Measurements from ENCODE around the gene ENOX1.

ENOX1 gene

DNA sequence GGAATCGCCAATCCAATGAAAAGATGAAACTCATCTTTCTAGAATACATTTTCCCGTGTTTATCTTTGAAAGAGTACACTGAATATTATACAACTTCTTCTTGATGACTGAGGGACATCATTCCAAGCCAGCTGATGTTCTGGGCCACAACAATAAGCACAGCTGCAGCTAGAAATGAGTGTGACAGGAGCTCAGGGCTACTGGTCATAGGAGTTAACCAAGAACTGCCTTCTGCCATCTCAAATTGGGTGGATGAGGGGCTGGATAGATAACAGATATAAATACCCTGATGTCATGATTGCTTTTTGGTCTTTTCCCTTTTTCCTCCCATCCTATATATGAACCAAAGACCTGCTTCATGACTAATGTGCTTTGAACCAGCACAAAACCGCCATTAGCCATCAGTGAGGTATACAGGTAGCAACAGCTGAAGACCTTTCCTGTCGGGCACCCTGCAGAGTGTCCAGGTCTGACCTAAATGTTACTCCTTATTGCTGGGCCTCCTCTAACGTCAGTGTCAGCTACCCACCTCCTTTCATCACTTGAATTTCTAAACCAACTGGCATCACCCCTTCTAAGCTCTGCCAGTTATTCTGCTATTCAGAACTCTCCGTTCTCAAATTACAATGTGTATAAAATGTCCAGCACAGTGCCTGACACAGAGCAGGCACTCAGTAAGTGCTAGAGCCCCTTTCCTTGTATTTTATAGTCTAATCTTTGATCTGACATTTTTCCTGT lies 178.2 kb downstream of the ENOX1 start:
- no peak for DNase-seq (ENCODE audit: low read depth)

- DNase-seq (ENCODE audit: low read depth) = no peak
Measured at GRCh38 chr13:43597599-43597945, 189.2 kb downstream of the ENOX1 start.

- no peak for DNase-seq (ENCODE audit: low read depth)
Measured at GRCh38 chr13:43596924-43597598, 189.7 kb downstream of the ENOX1 start.

DNA sequence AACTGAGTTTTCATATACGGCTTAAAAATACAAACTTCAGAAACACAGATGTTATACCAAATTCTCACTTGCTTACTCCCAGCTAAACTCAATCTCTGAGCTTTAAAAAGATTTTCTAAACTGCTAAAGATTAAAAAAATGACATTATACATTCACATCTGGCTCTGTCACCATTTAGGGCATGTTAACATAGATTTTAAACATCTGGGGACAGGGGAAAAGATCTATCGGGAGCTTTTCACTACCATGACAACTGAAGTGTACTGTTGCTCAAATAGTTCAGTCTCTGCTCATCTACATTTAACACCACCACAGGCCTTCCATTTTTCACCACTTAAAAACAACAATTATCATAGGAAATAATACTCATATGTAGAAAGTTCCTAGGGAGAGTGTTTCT lies 190.8 kb downstream of the ENOX1 start:
- no peak for DNase-seq (ENCODE audit: low read depth)

DNA sequence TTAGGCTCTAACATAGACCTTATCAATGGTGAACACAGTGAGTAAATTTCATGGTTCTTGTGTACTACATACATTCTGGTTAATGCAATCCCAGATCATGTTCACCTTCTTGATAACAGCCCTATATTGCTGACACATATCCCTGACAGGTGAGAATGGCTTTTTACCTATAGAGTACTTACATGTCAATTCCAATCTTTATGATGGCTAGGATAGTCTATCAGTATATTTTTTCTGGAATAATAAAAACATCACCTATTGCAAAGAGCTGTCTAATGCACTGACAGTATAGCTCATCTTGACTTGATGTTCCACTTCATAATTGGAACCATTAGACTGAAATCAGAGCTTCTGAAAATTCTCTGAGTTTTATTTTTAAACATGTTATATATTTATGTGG lies 199.4 kb downstream of the ENOX1 start:
- no peak for DNase-seq (ENCODE audit: low read depth)

- DNase-seq (ENCODE audit: low read depth) = no peak
Measured at GRCh38 chr13:43584751-43585150, 202.0 kb downstream of the ENOX1 start.

DNA sequence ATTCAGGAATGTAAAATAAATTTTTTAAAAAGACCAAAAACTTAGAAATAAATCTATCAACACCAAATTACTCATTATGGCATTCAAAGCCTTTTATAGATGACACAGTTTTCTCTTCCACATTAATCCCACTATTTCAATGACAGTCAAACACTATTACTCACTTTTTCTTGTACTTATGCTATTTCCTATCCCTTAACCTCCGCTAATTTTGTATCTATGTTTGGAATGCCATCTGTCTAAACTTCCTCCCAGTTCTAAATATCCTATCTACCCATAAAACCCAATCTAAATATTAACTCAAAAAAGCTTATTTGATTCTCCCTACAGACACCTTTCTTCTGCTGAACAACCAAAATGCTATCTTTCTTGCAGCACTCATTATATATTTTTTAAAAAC lies 203.5 kb downstream of the ENOX1 start:
- DNase-seq (ENCODE audit: low read depth) = no peak

- no peak for DNase-seq (ENCODE audit: low read depth)
Measured at GRCh38 chr13:43580280-43580679, 206.5 kb downstream of the ENOX1 start.

DNA sequence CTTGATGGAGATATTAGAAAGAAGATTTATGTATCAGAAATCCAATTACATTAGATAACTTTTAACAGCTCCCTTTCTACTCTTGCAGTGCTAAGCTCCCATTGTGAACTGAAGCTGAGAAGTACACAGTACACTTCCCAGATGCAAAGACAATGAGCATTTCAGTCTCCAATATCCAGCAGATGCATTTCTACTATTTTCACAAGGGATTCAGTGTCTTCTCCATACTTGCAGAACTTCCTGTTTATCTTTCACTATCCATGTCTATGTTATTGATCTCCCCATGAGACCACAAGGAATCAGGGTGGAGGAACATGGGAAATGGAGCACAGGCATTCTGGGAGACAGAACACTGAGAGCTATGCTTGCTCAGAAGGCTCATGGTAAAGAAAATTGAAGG lies 207.5 kb downstream of the ENOX1 start:
- DNase-seq (ENCODE audit: low read depth) = no peak

DNA sequence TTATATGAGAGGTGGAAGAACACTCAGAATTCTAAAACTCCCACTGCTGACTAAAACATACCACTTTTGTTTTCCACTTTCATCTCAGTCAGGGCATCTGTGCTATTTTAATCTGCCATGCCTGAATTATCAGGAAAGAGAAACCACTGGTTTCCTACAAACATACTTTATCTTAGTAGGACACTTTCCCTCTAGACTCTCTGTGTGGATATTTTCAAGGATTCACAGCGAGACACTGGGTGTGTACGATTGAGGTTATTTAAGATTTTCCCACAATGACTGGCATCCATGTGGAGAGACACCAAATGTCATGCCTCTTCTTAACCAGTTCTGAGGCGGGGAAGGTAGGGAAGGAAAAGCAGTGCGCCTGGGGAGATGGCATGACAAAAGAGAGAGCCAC lies 212.2 kb downstream of the ENOX1 start:
- no peak for DNase-seq (ENCODE audit: low read depth)

DNA sequence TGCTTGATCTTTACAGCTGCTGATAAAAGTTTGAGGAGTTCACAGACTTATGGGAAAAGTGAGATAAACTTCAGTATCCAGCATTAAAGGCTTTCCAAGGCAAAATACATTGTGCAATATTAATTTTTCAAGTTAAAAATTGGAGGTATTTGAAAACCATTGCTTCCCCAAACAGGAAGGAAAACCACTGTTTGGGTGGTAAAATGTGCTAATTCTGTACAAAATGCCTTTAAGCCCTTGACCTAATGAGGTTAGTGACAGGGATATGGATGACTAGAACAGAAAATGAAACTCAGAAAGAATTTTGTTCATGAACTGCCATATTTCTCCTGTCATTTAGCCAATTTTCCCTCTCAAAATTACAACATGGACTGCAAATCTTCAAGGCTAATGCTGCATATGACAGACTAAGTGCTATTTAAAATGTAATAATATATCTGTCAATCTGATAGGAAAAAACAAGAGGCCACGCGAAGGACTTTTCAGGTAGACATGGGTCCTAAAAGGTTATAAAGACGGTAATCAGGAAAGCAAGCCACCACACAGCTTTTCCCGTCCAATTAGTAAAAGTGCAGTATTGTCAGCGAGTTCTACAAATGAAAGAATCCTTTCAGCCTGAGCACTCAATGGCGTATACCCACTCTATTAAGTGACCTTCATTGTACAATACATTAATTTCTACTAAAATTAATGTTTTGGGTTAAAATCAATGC lies 212.8 kb downstream of the ENOX1 start:
- no peak for DNase-seq (ENCODE audit: low read depth)

GRCh38 chr13:43573361-43573740 lies 213.4 kb downstream of the ENOX1 start:
- no peak for DNase-seq (ENCODE audit: low read depth)

DNA sequence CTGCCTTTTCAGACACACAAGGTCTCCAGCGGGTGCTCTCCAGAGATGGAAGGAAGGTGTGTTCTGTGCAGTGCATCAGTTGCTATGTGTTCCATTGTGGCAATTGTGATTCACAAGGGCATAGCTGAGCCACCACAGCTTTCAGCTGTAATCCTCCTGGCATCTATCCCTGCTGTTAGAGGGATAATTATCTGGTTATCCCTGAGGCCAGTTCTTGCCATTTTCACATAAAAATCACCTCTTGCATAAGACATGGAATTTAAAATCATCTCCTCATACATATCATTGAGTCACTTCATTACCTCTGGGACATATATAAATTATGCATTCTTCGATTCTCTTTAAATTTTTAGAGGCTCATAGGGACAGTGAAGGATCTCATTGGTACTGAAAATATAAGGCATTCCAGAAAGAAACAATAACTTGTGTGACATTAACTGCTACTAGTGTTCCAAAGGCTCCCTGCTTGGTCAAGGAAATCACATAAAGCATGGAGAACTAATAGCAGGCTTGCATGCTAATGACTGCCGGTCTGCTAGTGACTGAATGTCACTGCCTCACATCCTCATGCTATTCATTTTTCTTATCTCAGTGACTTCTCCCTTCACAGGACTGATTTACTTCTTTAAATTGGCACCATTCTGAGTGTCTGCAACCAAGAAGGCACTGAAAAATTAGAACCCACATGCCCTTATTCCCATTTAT lies 214.0 kb downstream of the ENOX1 start:
- no peak for DNase-seq (ENCODE audit: low read depth)

DNA sequence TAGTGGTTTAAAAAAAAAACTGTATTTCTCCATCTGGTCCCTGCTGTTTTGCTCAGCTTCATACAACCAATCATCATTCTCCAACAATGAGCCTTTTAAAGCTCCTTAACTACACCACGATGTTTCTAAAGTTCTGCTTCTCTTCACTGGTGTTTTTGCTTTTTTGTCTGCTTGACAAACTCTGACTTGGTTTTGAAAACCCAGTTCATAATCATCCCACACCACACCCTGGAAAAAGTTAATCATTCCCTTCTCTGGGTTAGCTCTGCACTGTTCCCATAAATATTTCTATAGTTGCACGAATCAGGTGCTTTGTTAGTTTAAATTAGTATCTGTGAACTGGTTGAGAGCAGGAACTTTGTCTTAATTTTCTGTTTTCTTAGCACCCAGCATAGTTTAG lies 217.1 kb downstream of the ENOX1 start:
- no peak for DNase-seq (ENCODE audit: low read depth)

DNA sequence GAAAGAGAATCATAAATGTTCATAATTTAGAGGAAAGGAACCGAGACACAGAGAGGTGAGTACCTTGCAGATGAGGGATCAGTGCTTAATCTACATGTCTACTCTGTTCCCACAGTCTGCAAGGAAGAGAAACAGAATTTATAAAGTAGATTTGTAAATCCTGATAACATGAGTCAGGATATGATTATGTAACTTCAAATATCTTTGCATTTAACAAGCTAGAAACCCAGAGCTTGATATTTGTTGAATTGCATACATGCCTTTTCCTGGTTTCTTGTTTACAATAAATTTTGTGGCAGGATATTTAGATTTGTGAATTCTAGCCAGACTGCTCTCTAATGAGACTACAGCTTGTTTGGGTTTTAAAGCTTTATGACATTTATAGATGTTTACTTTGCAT lies 219.2 kb downstream of the ENOX1 start:
- no peak for DNase-seq (ENCODE audit: low read depth)

GRCh38 chr13:43564952-43565351 lies 221.8 kb downstream of the ENOX1 start:
- DNase-seq (ENCODE audit: low read depth) = no peak

DNA sequence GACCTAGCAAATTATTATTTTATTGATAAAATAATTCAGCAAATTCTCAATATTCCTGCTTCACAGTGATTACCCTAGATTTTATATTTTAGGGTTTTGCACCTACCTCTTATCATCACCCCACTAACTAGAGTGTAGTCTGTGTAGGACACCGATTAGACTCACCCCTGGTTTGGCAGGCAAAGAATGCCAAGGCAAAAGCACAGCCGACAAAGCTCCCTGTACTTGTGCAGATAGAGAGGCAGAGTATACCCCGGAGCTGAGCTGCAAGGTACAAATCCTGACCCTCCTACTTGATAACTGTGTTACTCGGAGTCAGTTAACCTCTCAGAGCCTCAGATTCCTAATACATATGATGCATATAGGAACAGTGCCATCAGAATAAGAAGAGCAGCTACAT lies 225.7 kb downstream of the ENOX1 start:
- no peak for DNase-seq (ENCODE audit: low read depth)

- DNase-seq (ENCODE audit: low read depth) = no peak
Measured at GRCh38 chr13:43558939-43559338, 227.8 kb downstream of the ENOX1 start.

DNA sequence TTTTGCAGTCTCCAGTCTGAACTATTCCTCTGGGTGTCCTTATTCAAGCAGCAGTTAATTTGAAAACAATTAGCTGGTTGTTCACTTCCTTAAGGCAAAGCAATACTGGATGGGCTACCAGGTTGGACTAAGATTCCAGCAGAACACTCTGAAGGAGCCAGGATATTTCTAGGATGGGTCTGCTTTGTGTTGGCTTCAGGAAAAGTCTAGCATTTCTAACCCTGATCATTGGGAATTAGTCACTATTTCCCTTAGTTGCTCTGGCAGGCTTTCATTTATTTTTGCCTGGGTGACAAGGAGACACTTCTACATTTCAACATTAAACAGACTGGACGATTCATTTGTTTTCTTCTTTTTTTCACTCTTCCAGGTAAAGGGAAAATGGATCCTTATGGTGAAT lies 228.4 kb downstream of the ENOX1 start:
- DNase-seq (ENCODE audit: low read depth) = no peak

GRCh38 chr13:43555667-43556066 lies 231.1 kb downstream of the ENOX1 start:
- DNase-seq (ENCODE audit: low read depth) = no peak

DNA sequence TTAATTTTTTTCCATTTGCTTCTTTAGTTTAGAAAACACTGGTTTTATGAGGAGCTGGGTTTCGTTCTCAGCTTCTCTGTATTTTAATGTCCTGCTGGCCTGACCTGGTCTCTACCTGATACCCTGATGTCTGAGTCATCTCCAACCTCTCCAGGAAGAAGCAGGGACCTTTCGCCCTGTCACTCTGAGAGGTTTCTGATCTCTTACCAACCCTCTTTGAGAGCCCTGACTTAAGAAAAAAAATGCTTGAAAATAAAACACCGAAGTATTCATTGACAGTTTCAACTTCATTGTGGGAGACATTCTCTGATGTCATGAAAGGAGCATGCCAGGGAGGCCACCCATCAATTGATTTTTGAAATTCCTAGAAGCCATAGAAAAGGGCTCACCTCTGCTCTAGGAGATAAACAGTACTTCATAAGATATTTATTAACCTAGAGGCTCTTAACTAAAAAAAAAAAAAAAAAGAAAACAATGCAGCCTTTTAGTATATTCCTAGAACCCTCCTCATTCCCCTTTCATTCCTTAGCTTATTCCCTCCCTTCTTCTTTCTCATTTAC lies 234.8 kb downstream of the ENOX1 start:
- no peak for DNase-seq (ENCODE audit: low read depth)

DNA sequence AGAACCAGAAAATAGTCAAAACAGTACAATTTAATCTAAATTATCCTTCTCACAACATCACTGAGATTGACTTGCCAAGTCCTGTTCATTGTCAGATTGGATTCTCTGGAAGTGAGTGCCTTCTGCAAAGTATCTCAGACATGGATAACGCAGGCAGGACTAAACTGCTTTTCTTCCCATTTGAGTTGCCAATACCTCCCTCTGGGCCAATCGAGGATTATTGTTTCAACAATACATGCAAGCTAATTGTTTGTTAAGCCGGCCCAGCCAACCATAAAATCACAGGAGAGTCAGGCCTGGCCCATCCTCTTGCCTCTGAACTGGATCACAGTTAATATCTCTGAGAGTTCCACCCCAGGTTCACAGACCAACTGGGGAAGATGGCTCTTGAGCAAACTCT lies 240.0 kb downstream of the ENOX1 start:
- no peak for DNase-seq (ENCODE audit: low read depth)

DNA sequence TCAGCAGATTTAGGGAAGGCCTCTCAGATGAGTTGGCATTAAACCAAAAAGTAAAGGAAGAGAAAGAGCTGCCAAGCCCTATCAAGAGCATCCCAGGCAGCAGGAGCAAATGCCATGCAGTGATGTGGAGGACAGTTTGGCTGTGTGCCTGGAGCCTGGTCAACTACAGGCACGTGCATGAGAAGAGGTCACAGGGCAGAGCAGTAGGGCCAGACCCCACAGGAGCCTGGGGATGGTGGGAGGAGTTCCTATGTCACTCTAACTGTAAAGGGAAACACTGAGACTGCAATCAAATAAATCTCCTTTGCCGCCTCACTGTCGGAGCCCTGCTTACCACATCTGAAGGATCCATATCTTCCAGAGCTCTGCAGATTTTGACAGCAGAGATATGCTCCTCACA lies 240.5 kb downstream of the ENOX1 start:
- DNase-seq (ENCODE audit: low read depth) = no peak
